ENCODE data around the gene GNPTAB. TPM values are rescaled to one million over a fixed set of nuclear protein-coding genes. Genes with fewer than 3 reads are reported as not detected.
"Not testable (repeated sequence)": the region's sequence is repeated elsewhere in the genome, so short reads cannot be mapped to it uniquely, and the experiment has no call there.

The GNPTAB gene
- total RNA-seq, 3 donors from 2014 or later (not counting 1 experiment from before 2014, with no cell fraction given), result 260 to 285 (median 262) TPM

- Histone ChIP-seq H3K4me3 (ENCODE audit: low read length) (no peak overlapping the region), H3K4me1 (ENCODE audit: control insufficient read depth, insufficient read depth, low read length) (peaks cover 70% of the 10 kb centered on the region), H3K36me3 (ENCODE audit: control insufficient read depth, insufficient read depth, low read length) (no peaks in the 10 kb centered on the region), H3K9me3 (ENCODE audit: control insufficient read depth, insufficient read depth, low read length) (no peaks in the 10 kb centered on the region), H3K27ac (ENCODE audit: low read length) (peak overlapping the region; percentile 65), H3K27me3 (ENCODE audit: control insufficient read depth, insufficient read depth, low read length) (no peaks in the 10 kb centered on the region)
- intact Hi-C loops (cut with micrococcal nuclease), result loop anchor here (2.0 kb wide), 1 partner anchor 53 kb away; the partner anchor contains the start of gene DRAM1
- H3K36me3 Mint-ChIP-seq, result no peaks in the 10 kb centered on the region
- H3K9me3 Mint-ChIP-seq, result no peaks in the 10 kb centered on the region
- peaks cover 88 to 92% of the 10 kb centered on the region in 2 donors for H3K4me1 Mint-ChIP-seq
- 0% methylated on average over 3 of the region's 3 CpGs for WGBS (ENCODE audit: insufficient coverage)
- H3K27ac Mint-ChIP-seq, result peak overlapping the region; percentile 84 to 90
- H3K4me3 Mint-ChIP-seq, result peak overlapping the region; percentile 79
- TF ChIP-seq CTCF (IDR thresholded peaks at IDR 0.05), result peak; percentile 45
- H3K27me3 Mint-ChIP-seq (ENCODE audit: low read depth in 2 of 2), result no peaks in the 10 kb centered on the region
- ATAC-seq (peak; percentile 92 to 97 (median 96)), DNase-seq (peak; percentile 53 to 90)
These were observed 6.9 kb downstream of the GNPTAB start for GRCh38 chr12:101823891-101824290.

GRCh38 chr12:101823039-101823438 is 7.7 kb downstream of the GNPTAB start:
- Mint-ChIP-seq H3K4me3 (peak overlapping the region; percentile 74), H3K36me3 (no peaks in the 10 kb centered on the region), H3K4me1 (peaks cover 86 to 90% of the 10 kb centered on the region in 2 donors), H3K9me3 (no peaks in the 10 kb centered on the region), H3K27me3 (ENCODE audit: low read depth in 2 of 2) (no peaks in the 10 kb centered on the region), H3K27ac (peak overlapping the region; percentile 84 to 90)
- 94% methylated on average over 4 of the region's 4 CpGs for WGBS (ENCODE audit: insufficient coverage)
- Histone ChIP-seq H3K27ac (ENCODE audit: low read length) (peak overlapping the region; percentile 52), H3K4me3 (ENCODE audit: low read length) (no peak overlapping the region), H3K4me1 (ENCODE audit: control insufficient read depth, insufficient read depth, low read length) (peaks cover 64% of the 10 kb centered on the region), H3K9me3 (ENCODE audit: control insufficient read depth, insufficient read depth, low read length) (no peaks in the 10 kb centered on the region), H3K27me3 (ENCODE audit: control insufficient read depth, insufficient read depth, low read length) (no peaks in the 10 kb centered on the region), H3K36me3 (ENCODE audit: control insufficient read depth, insufficient read depth, low read length) (no peaks in the 10 kb centered on the region)
- intact Hi-C loops (cut with micrococcal nuclease), result no loop called here
- ATAC-seq, result no peak
- TF ChIP-seq CTCF (IDR thresholded peaks at IDR 0.05), result no peak
- no peak for DNase-seq

GRCh38 chr12:101819467-101819866 is 11.3 kb downstream of the GNPTAB start:
- WGBS (ENCODE audit: insufficient coverage), result no CpG with 5 or more reads among the region's 2 CpGs
- peaks cover 76 to 81% of the 10 kb centered on the region in 2 donors for H3K4me1 Mint-ChIP-seq
- H3K4me3 Mint-ChIP-seq, result no peak overlapping the region
- no peaks in the 10 kb centered on the region for H3K36me3 Mint-ChIP-seq
- DNase-seq, result no peak
- no peak overlapping the region for H3K27ac ChIP-seq (ENCODE audit: low read length)
- H3K27me3 ChIP-seq (ENCODE audit: control insufficient read depth, insufficient read depth, low read length), result no peaks in the 10 kb centered on the region
- H3K9me3 ChIP-seq (ENCODE audit: control insufficient read depth, insufficient read depth, low read length), result no peaks in the 10 kb centered on the region
- no peaks in the 10 kb centered on the region for H3K27me3 Mint-ChIP-seq (ENCODE audit: low read depth in 2 of 2)
- H3K4me1 ChIP-seq (ENCODE audit: control insufficient read depth, insufficient read depth, low read length), result peaks cover 48% of the 10 kb centered on the region
- intact Hi-C loops (cut with micrococcal nuclease), result no loop called here
- no peaks in the 10 kb centered on the region for H3K9me3 Mint-ChIP-seq
- peak in 1 of 3 donors; percentile 33 for ATAC-seq
- no peak overlapping the region for H3K4me3 ChIP-seq (ENCODE audit: low read length)
- peak overlapping the region; percentile 84 to 90 for H3K27ac Mint-ChIP-seq
- TF ChIP-seq CTCF (IDR thresholded peaks at IDR 0.05), result no peak
- H3K36me3 ChIP-seq (ENCODE audit: control insufficient read depth, insufficient read depth, low read length), result no peaks in the 10 kb centered on the region

- H3K4me1 Mint-ChIP-seq, result peaks cover 70 to 76% of the 10 kb centered on the region in 2 donors
- H3K27me3 ChIP-seq (ENCODE audit: control insufficient read depth, insufficient read depth, low read length); H3K4me3 ChIP-seq (ENCODE audit: low read length); intact Hi-C loops (cut with micrococcal nuclease); H3K27me3 Mint-ChIP-seq (ENCODE audit: low read depth in 2 of 2); ATAC-seq; H3K36me3 ChIP-seq (ENCODE audit: control insufficient read depth, insufficient read depth, low read length); H3K9me3 ChIP-seq (ENCODE audit: control insufficient read depth, insufficient read depth, low read length); H3K27ac ChIP-seq (ENCODE audit: low read length); H3K36me3 Mint-ChIP-seq; H3K9me3 Mint-ChIP-seq; DNase-seq: not testable (repeated sequence)
- H3K4me3 Mint-ChIP-seq, result peak overlapping the region; percentile 19
- peak overlapping the region; percentile 84 to 90 for H3K27ac Mint-ChIP-seq
- WGBS (ENCODE audit: insufficient coverage), result 100% methylated on average over 3 of the region's 4 CpGs
- peaks cover 44% of the 10 kb centered on the region for H3K4me1 ChIP-seq (ENCODE audit: control insufficient read depth, insufficient read depth, low read length)
These were observed 12.1 kb downstream of the GNPTAB start for GRCh38 chr12:101818689-101819088.
